ENCODE results near the gene HNRNPK. TPM values are rescaled to one million over a fixed set of nuclear protein-coding genes. Genes with fewer than 3 reads are reported as not detected.
"Not testable (repeated sequence)": the region's sequence is repeated elsewhere in the genome, so short reads cannot be mapped to it uniquely, and the experiment has no call there.

The HNRNPK gene
- total RNA-seq, 4 donors from 2014 or later, result 132 to 406 (median 278) TPM

DNA sequence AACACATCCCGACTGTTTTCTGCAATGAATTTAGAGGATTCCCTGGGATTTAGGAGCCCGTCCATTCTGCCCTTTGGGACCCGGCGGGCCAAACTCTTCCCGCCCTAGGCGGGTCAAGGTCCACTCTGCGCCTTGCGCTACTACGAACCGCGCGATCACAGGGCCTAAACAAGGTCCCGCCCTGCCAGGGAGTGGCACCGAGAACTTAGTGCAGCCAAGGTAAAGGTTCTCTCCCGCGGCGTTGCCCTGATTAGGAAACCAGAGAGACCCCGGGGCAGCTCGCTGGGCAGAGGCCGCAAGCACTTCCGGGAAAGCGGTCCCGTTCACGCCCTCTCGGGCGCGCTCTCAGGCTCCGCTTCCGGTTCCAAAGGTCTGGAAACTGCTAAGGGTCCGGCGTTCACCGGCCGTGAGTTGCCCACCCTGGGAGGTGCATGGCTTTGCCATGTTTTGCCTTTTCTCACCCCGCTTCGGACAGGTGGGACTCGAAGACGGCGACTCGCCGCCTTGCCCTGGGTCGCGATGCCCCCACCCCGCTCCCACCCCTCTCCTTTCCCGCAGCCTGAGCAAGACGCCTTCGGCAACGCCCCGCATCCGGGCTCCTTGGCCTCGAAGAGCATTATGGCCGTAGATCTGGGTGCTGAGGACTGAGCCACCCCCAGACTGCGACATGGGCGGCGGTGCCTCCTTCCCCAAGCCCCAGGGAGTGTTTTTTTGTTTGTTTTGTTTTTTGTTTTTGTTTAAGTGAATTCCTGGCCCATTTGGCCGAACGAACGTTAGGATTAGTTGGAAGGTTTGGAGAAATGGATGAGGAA lies 23.4 kb downstream of the HNRNPK start:
- 3 to 4% methylated on average over 6 to 55 of the region's 57 CpGs for WGBS, 2 donors (ENCODE audit: low coverage in 1 of 2)
- Histone ChIP-seq H3K27me3 (no peaks in the 10 kb centered on the region), H3K4me1 (peaks cover 4 to 23% (median 8%) of the 10 kb centered on the region in 4 donors), H3K36me3 (no peaks in the 10 kb centered on the region), H3K4me3 (peak overlapping the region; percentile 58 to 79 (median 66)), H3K9me3 (no peaks in the 10 kb centered on the region), H3K27ac (peak overlapping the region; percentile 89 to 93 (median 90))
- intact Hi-C loops (cut with DNase I; ENCODE audit: low total_unique reads) (no loop called here), in situ Hi-C loops (cut with MboI; ENCODE audit: low pct_ligation_motif_present in 1 of 4, low pct_unique_long_range_greater_than_20kb in 1 of 4, low sequenced_read_pairs in 3 of 4) (loop anchor here in 1 of 4 donors (25.0 kb wide), 1 partner anchor 1981 kb away; the partner anchor contains the start of gene NAA35)
- peak; percentile 91 for DNase-seq
- TF ChIP-seq POLR2AphosphoS5 (IDR thresholded peaks at IDR 0.05) (peak; percentile 21 to 80 (median 67)), POLR2A (IDR thresholded peaks at IDR 0.05) (peak; percentile 67)
- TF ChIP-seq, protein P1, sequence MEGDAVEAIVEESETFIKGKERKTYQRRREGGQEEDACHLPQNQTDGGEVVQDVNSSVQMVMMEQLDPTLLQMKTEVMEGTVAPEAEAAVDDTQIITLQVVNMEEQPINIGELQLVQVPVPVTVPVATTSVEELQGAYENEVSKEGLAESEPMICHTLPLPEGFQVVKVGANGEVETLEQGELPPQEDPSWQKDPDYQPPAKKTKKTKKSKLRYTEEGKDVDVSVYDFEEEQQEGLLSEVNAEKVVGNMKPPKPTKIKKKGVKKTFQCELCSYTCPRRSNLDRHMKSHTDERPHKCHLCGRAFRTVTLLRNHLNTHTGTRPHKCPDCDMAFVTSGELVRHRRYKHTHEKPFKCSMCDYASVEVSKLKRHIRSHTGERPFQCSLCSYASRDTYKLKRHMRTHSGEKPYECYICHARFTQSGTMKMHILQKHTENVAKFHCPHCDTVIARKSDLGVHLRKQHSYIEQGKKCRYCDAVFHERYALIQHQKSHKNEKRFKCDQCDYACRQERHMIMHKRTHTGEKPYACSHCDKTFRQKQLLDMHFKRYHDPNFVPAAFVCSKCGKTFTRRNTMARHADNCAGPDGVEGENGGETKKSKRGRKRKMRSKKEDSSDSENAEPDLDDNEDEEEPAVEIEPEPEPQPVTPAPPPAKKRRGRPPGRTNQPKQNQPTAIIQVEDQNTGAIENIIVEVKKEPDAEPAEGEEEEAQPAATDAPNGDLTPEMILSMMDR (IDR thresholded peaks at IDR 0.05), result no peak

- intact Hi-C loops (cut with DNase I; ENCODE audit: low total_unique reads), result no loop called here
- Histone ChIP-seq H3K27ac (peak overlapping the region; percentile 89 to 93 (median 90)), H3K9me3 (no peaks in the 10 kb centered on the region), H3K27me3 (no peaks in the 10 kb centered on the region), H3K4me3 (peak overlapping the region; percentile 58 to 79 (median 66)), H3K4me1 (peaks cover 4 to 23% (median 8%) of the 10 kb centered on the region in 4 donors), H3K36me3 (no peaks in the 10 kb centered on the region)
- WGBS, 2 donors (ENCODE audit: low coverage in 1 of 2), result 36 to 38% methylated on average over 4 to 23 of the region's 23 CpGs
- TF ChIP-seq, protein P1 (IDR thresholded peaks at IDR 0.05), result no peak
- no peak for TF ChIP-seq POLR2AphosphoS5 (IDR thresholded peaks at IDR 0.05)
- no peak for TF ChIP-seq POLR2A (IDR thresholded peaks at IDR 0.05)
- TF ChIP-seq EP300 (IDR thresholded peaks at IDR 0.05; ENCODE audit: low read depth), result no peak
- no peak for DNase-seq
- in situ Hi-C loops (cut with MboI; ENCODE audit: low pct_ligation_motif_present in 1 of 4, low pct_unique_long_range_greater_than_20kb in 1 of 4, low sequenced_read_pairs in 3 of 4), result loop anchor here in 1 of 4 donors (25.0 kb wide), 1 partner anchor 1981 kb away; the partner anchor contains the start of gene NAA35
Measured at GRCh38 chr9:83956086-83956435, 24.0 kb downstream of the HNRNPK start.

- H3K36me3 ChIP-seq; H3K9me3 ChIP-seq; DNase-seq; H3K4me1 ChIP-seq; H3K27ac ChIP-seq; intact Hi-C loops (cut with DNase I; ENCODE audit: low total_unique reads); H3K27me3 ChIP-seq; H3K4me3 ChIP-seq: not testable (repeated sequence)
- in situ Hi-C loops (cut with MboI; ENCODE audit: low pct_ligation_motif_present in 1 of 4, low pct_unique_long_range_greater_than_20kb in 1 of 4, low sequenced_read_pairs in 3 of 4), result loop anchor here in 2 of 4 donors (25.0 kb wide), 1 partner anchor 214 kb away; no protein-coding TSS in a partner anchor
- WGBS, 2 donors (ENCODE audit: low coverage in 1 of 2), result 95% methylated on average over 22 of the region's 39 CpGs; no CpG with 5 or more reads in 1 of the 2 donors
Measured at GRCh38 chr9:83948096-83948495, 31.9 kb downstream of the HNRNPK start.

DNA sequence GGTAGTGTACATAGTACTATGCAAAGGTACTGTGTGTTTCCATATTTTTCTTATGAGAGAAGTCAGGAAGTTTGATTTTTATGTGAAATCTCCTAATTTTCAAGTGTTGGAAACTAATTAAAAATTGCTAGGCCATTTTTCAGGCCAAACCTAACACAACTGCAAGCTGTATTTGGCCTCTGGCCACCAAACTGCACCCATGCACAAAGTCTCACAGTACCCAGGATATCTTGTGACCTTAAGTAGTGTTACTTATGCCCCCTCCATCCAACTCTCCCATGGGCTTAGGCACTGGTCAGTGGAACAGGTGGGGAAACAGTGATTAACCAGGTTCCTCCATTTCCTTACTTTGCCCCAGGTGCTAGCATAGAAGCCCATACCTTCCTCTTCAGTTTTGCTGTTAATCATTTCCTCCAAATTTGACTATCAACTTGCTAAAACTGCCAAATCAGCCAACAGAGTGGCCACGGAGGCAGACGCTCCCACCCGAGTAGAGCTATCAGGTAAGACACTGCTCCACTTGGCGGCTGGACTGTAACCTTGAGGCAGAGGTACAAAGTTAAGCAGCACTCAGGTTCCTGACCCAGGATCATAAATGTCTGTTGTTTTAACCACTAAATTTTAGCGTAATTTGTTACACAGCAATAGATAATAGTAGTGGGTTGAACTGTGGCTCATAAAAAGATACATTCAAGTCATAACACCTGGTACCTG lies 39.3 kb downstream of the HNRNPK start:
- no peak overlapping the region for H3K27ac ChIP-seq
- no peak overlapping the region for H3K4me3 ChIP-seq
- H3K36me3 ChIP-seq, result peaks cover 0 to 7% (median 4%) of the 10 kb centered on the region in 4 donors
- intact Hi-C loops (cut with DNase I; ENCODE audit: low total_unique reads) (no loop called here), in situ Hi-C loops (cut with MboI; ENCODE audit: low pct_ligation_motif_present in 1 of 4, low pct_unique_long_range_greater_than_20kb in 1 of 4, low sequenced_read_pairs in 3 of 4) (loop anchor here in 2 of 4 donors (25.0 kb wide), 1 partner anchor 222 kb away; no protein-coding TSS in a partner anchor)
- H3K27me3 ChIP-seq, result no peaks in the 10 kb centered on the region
- TF ChIP-seq EP300 (IDR thresholded peaks at IDR 0.05; ENCODE audit: low read depth) (no peak), POLR2A (IDR thresholded peaks at IDR 0.05) (no peak), POLR2AphosphoS5 (IDR thresholded peaks at IDR 0.05) (no peak)
- TF ChIP-seq, protein P1 (IDR thresholded peaks at IDR 0.05), result no peak
- H3K9me3 ChIP-seq, result no peaks in the 10 kb centered on the region
- WGBS, 2 donors (ENCODE audit: low coverage in 1 of 2), result 73% methylated on average over 5 of the region's 5 CpGs; no CpG with 5 or more reads in 1 of the 2 donors
- no peaks in the 10 kb centered on the region for H3K4me1 ChIP-seq
- DNase-seq, result no peak
